Measurements from ENCODE around the gene IKZF2. TPM values are rescaled to one million over a fixed set of nuclear protein-coding genes. Genes with fewer than 3 reads are reported as not detected.

IKZF2 gene
- total and polyA plus RNA-seq, 10 of the 15 experiments (the other 5 are each of a cell fraction or from before 2014, with no cell fraction given): 15.2 to 266 (median 87.2) TPM

DNA sequence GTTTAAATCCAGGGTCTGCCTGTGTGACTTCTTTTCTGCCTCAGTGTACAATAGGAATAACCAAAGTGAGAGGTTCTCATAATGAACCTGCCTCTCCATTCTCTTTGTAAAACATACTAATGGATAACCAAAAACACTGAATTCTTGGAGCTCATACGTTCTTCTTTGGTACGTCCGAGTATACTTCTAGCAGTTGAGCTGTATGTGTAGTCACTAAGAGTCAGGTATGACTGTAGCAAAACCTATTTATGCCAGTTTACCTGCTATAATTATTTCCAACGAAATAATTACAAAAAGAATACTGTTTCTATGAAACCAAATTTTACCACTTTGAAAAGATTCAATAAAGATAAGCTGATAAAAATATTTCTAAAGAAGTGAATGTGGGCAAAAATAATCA, 109.2 kb downstream of the IKZF2 start (continued):
- TF ChIP-seq ASH2L (IDR thresholded peaks at IDR 0.05; ENCODE audit: borderline replicate concordance, low read depth) (no peak), HDAC2 (IDR thresholded peaks at IDR 0.05) (no peak), SREBF1 (IDR thresholded peaks at IDR 0.05; ENCODE audit: low read length) (no peak), CBX3 (IDR thresholded peaks at IDR 0.05; ENCODE audit: borderline replicate concordance, low read depth) (no peak), CHD1 (IDR thresholded peaks at IDR 0.05; ENCODE audit: low read depth, low read length) (no peak), ZBTB40 (IDR thresholded peaks at IDR 0.05; ENCODE audit: borderline replicate concordance) (no peak), RBBP5 (conservative IDR thresholded peaks at IDR 0.05) (no peak)
- TF ChIP-seq, protein P1, sequence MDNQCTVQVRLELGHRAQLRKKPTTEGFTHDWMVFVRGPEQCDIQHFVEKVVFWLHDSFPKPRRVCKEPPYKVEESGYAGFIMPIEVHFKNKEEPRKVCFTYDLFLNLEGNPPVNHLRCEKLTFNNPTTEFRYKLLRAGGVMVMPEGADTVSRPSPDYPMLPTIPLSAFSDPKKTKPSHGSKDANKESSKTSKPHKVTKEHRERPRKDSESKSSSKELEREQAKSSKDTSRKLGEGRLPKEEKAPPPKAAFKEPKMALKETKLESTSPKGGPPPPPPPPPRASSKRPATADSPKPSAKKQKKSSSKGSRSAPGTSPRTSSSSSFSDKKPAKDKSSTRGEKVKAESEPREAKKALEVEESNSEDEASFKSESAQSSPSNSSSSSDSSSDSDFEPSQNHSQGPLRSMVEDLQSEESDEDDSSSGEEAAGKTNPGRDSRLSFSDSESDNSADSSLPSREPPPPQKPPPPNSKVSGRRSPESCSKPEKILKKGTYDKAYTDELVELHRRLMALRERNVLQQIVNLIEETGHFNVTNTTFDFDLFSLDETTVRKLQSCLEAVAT (IDR thresholded peaks at IDR 0.05): no peak

Data from GM12878 (cell line).